Measurements from ENCODE around the gene IDUA.

Gene IDUA

GRCh38 chr4:1021386-1022050, 34.7 kb downstream of the IDUA start:
- Histone ChIP-seq H3K4me1 (ENCODE audit: control extremely low read depth in 1 of 4, control insufficient read depth in 4 of 4, insufficient read depth in 4 of 4, low read length in 3 of 4) (peaks cover 0 to 9% (median 2%) of the 10 kb centered on the region in 4 experiments), H3K27me3 (replicated peaks in 2 of 5; ENCODE audit: control insufficient read depth in 4 of 5, insufficient read depth in 5 of 5, low read length in 4 of 5) (no peaks in the 10 kb centered on the region), H3K36me3 (ENCODE audit: control insufficient read depth in 4 of 4, insufficient read depth in 4 of 4, low read length in 3 of 4) (peaks cover 0 to 20% (median 10%) of the 10 kb centered on the region in 4 experiments), H3K4me3 (ENCODE audit: control insufficient read depth in 1 of 7, extremely low read depth in 1 of 7, insufficient read depth in 4 of 7, low read depth in 2 of 7, low read length in 6 of 7) (no peak overlapping the region), H3K9me3 (ENCODE audit: control extremely low read depth in 1 of 5, control insufficient read depth in 4 of 5, insufficient read depth in 2 of 5, low read depth in 1 of 5, low read length in 4 of 5) (no peaks in the 10 kb centered on the region), H3K27ac (ENCODE audit: insufficient read depth in 1 of 2, low read depth in 1 of 2, low read length in 2 of 2, poor library complexity in 1 of 2, severe bottlenecking in 2 of 2) (no peak overlapping the region)
- WGBS (ENCODE audit: insufficient coverage): 90% methylated on average over 17 of the region's 19 CpGs
- ChIA-PET POLR2A (no interaction called here), CTCF (no interaction called here)
- DNase-seq: no peak

GRCh38 chr4:1022051-1022738, 35.4 kb downstream of the IDUA start:
- H3K4me1 ChIP-seq (ENCODE audit: control extremely low read depth in 1 of 4, control insufficient read depth in 4 of 4, insufficient read depth in 4 of 4, low read length in 3 of 4): peaks cover 0 to 9% (median 2%) of the 10 kb centered on the region in 4 experiments
- DNase-seq: no peak
- H3K27me3 ChIP-seq (replicated peaks in 2 of 5; ENCODE audit: control insufficient read depth in 4 of 5, insufficient read depth in 5 of 5, low read length in 4 of 5): no peaks in the 10 kb centered on the region
- no peaks in the 10 kb centered on the region for H3K9me3 ChIP-seq (ENCODE audit: control extremely low read depth in 1 of 5, control insufficient read depth in 4 of 5, insufficient read depth in 2 of 5, low read depth in 1 of 5, low read length in 4 of 5)
- H3K27ac ChIP-seq (ENCODE audit: insufficient read depth in 1 of 2, low read depth in 1 of 2, low read length in 2 of 2, poor library complexity in 1 of 2, severe bottlenecking in 2 of 2): no peak overlapping the region
- peaks cover 0 to 20% (median 10%) of the 10 kb centered on the region in 4 experiments for H3K36me3 ChIP-seq (ENCODE audit: control insufficient read depth in 4 of 4, insufficient read depth in 4 of 4, low read length in 3 of 4)
- H3K4me3 ChIP-seq (ENCODE audit: control insufficient read depth in 1 of 7, extremely low read depth in 1 of 7, insufficient read depth in 4 of 7, low read depth in 2 of 7, low read length in 6 of 7): no peak overlapping the region
- ChIA-PET POLR2A (no interaction called here), CTCF (no interaction called here)
- WGBS (ENCODE audit: insufficient coverage): 96% methylated on average over 41 of the region's 46 CpGs

GRCh38 chr4:1022739-1023066, 35.9 kb downstream of the IDUA start:
- Histone ChIP-seq H3K36me3 (ENCODE audit: control insufficient read depth in 4 of 4, insufficient read depth in 4 of 4, low read length in 3 of 4) (peaks cover 0 to 20% (median 10%) of the 10 kb centered on the region in 4 experiments), H3K9me3 (ENCODE audit: control extremely low read depth in 1 of 5, control insufficient read depth in 4 of 5, insufficient read depth in 2 of 5, low read depth in 1 of 5, low read length in 4 of 5) (no peaks in the 10 kb centered on the region), H3K27me3 (replicated peaks in 2 of 5; ENCODE audit: control insufficient read depth in 4 of 5, insufficient read depth in 5 of 5, low read length in 4 of 5) (no peaks in the 10 kb centered on the region), H3K27ac (ENCODE audit: insufficient read depth in 1 of 2, low read depth in 1 of 2, low read length in 2 of 2, poor library complexity in 1 of 2, severe bottlenecking in 2 of 2) (no peak overlapping the region), H3K4me3 (ENCODE audit: control insufficient read depth in 1 of 7, extremely low read depth in 1 of 7, insufficient read depth in 4 of 7, low read depth in 2 of 7, low read length in 6 of 7) (no peak overlapping the region), H3K4me1 (ENCODE audit: control extremely low read depth in 1 of 4, control insufficient read depth in 4 of 4, insufficient read depth in 4 of 4, low read length in 3 of 4) (peaks cover 0 to 9% (median 2%) of the 10 kb centered on the region in 4 experiments)
- ChIA-PET CTCF (no interaction called here), POLR2A (no interaction called here)
- DNase-seq: no peak
- 98% methylated on average over 15 of the region's 19 CpGs for WGBS (ENCODE audit: insufficient coverage)

DNA sequence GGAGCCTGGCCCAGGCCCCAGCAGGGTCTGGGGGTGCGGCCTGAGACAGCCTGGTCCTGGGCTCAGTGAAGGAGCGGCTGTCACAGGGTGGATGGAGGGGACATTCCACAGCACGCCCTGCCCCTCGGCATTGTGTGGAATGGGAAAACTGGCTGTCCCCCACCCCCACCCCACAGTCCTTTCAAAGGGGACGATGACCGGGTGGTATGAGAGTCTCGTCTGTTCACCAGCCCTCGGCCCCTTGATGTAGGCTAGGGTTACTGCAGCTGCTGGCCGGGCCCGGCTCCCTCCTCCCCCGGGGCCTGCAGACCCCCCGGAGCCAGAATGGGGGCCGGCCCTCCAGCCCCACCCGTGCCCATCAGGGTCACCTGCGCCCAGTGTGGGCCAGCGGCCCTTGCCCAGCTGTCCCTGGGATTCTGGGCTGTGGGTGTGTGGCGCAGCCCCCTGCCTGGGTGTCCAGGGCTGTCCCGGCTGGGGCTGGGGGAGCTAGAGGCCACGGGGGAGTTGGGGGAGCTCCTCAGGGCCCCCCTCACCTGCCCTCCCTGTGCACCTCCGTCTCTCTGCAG, 36.3 kb downstream of the IDUA start:
- 95% methylated on average over 10 of the region's 20 CpGs for WGBS (ENCODE audit: insufficient coverage)
- Histone ChIP-seq H3K27ac (ENCODE audit: insufficient read depth in 1 of 2, low read depth in 1 of 2, low read length in 2 of 2, poor library complexity in 1 of 2, severe bottlenecking in 2 of 2) (no peak overlapping the region), H3K27me3 (replicated peaks in 2 of 5; ENCODE audit: control insufficient read depth in 4 of 5, insufficient read depth in 5 of 5, low read length in 4 of 5) (no peaks in the 10 kb centered on the region), H3K9me3 (ENCODE audit: control extremely low read depth in 1 of 5, control insufficient read depth in 4 of 5, insufficient read depth in 2 of 5, low read depth in 1 of 5, low read length in 4 of 5) (no peaks in the 10 kb centered on the region), H3K4me3 (ENCODE audit: control insufficient read depth in 1 of 7, extremely low read depth in 1 of 7, insufficient read depth in 4 of 7, low read depth in 2 of 7, low read length in 6 of 7) (no peak overlapping the region), H3K36me3 (ENCODE audit: control insufficient read depth in 4 of 4, insufficient read depth in 4 of 4, low read length in 3 of 4) (peaks cover 0 to 20% (median 10%) of the 10 kb centered on the region in 4 experiments), H3K4me1 (ENCODE audit: control extremely low read depth in 1 of 4, control insufficient read depth in 4 of 4, insufficient read depth in 4 of 4, low read length in 3 of 4) (peaks cover 0 to 9% (median 2%) of the 10 kb centered on the region in 4 experiments)
- ChIA-PET CTCF (no interaction called here), POLR2A (no interaction called here)
- DNase-seq: no peak

DNA sequence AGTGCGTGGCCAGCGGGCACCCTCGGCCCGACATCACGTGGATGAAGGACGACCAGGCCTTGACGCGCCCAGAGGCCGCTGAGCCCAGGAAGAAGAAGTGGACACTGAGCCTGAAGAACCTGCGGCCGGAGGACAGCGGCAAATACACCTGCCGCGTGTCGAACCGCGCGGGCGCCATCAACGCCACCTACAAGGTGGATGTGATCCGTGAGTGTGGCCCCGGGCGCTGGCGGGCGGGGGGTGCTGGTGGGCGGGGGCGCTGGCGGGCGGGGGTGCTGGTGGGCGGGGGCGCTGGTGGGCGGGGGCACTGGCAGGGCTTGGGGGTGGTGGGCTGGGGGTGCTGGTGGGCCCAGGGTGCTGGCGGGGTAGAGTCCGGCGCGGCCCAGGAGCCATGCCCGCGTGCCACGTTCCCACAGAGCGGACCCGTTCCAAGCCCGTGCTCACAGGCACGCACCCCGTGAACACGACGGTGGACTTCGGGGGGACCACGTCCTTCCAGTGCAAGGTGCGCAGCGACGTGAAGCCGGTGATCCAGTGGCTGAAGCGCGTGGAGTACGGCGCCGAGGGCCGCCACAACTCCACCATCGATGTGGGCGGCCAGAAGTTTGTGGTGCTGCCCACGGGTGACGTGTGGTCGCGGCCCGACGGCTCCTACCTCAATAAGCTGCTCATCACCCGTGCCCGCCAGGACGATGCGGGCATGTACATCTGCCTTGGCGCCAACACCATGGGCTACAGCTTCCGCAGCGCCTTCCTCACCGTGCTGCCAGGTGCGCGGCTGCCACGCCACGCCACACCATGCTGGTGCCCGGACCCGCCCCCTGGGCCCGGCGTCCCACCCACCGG, 37.3 kb downstream of the IDUA start:
- H3K4me3 ChIP-seq (ENCODE audit: control insufficient read depth in 1 of 7, extremely low read depth in 1 of 7, insufficient read depth in 4 of 7, low read depth in 2 of 7, low read length in 6 of 7): no peak overlapping the region
- H3K36me3 ChIP-seq (ENCODE audit: control insufficient read depth in 4 of 4, insufficient read depth in 4 of 4, low read length in 3 of 4): peaks cover 0 to 20% (median 10%) of the 10 kb centered on the region in 4 experiments
- ChIA-PET POLR2A (no interaction called here), CTCF (no interaction called here)
- no peaks in the 10 kb centered on the region for H3K9me3 ChIP-seq (ENCODE audit: control extremely low read depth in 1 of 5, control insufficient read depth in 4 of 5, insufficient read depth in 2 of 5, low read depth in 1 of 5, low read length in 4 of 5)
- 97% methylated on average over 47 of the region's 83 CpGs for WGBS (ENCODE audit: insufficient coverage)
- DNase-seq: no peak
- peaks cover 0 to 5% (median 0%) of the 10 kb centered on the region in 5 experiments for H3K27me3 ChIP-seq (replicated peaks in 2 of 5; ENCODE audit: control insufficient read depth in 4 of 5, insufficient read depth in 5 of 5, low read length in 4 of 5)
- no peak overlapping the region for H3K27ac ChIP-seq (ENCODE audit: insufficient read depth in 1 of 2, low read depth in 1 of 2, low read length in 2 of 2, poor library complexity in 1 of 2, severe bottlenecking in 2 of 2)
- H3K4me1 ChIP-seq (ENCODE audit: control extremely low read depth in 1 of 4, control insufficient read depth in 4 of 4, insufficient read depth in 4 of 4, low read length in 3 of 4): peaks cover 0 to 6% (median 2%) of the 10 kb centered on the region in 4 experiments

- CTCF ChIA-PET: no interaction called here
- Histone ChIP-seq H3K27ac (ENCODE audit: insufficient read depth in 1 of 2, low read depth in 1 of 2, low read length in 2 of 2, poor library complexity in 1 of 2, severe bottlenecking in 2 of 2) (no peak overlapping the region), H3K4me1 (ENCODE audit: control extremely low read depth in 1 of 4, control insufficient read depth in 4 of 4, insufficient read depth in 4 of 4, low read length in 3 of 4) (peaks cover 0 to 4% (median 0%) of the 10 kb centered on the region in 4 experiments), H3K36me3 (ENCODE audit: control insufficient read depth in 4 of 4, insufficient read depth in 4 of 4, low read length in 3 of 4) (peaks cover 0 to 20% (median 10%) of the 10 kb centered on the region in 4 experiments), H3K4me3 (ENCODE audit: control insufficient read depth in 1 of 7, extremely low read depth in 1 of 7, insufficient read depth in 4 of 7, low read depth in 2 of 7, low read length in 6 of 7) (no peak overlapping the region), H3K27me3 (replicated peaks in 2 of 5; ENCODE audit: control insufficient read depth in 4 of 5, insufficient read depth in 5 of 5, low read length in 4 of 5) (peaks cover 0 to 5% (median 0%) of the 10 kb centered on the region in 5 experiments), H3K9me3 (ENCODE audit: control extremely low read depth in 1 of 5, control insufficient read depth in 4 of 5, insufficient read depth in 2 of 5, low read depth in 1 of 5, low read length in 4 of 5) (no peaks in the 10 kb centered on the region)
- WGBS (ENCODE audit: insufficient coverage): over 99% methylated on average over 12 of the region's 32 CpGs
- no peak for DNase-seq
- POLR2A ChIA-PET: no interaction called here
These were observed 38.2 kb downstream of the IDUA start for GRCh38 chr4:1024882-1025545.

Measured in common myeloid progenitor, CD34-positive (primary cell).